ENCODE measurements around the gene CLEC2L. TPM values are rescaled to one million over a fixed set of nuclear protein-coding genes. Genes with fewer than 3 reads are reported as not detected.
A peak's percentile ranks its signal among the peaks of the same experiment; 100 is the strongest.
"Not testable (repeated sequence)": the region's sequence is repeated elsewhere in the genome, so short reads cannot be mapped to it uniquely, and the experiment has no call there.

The CLEC2L gene
- total RNA-seq, 1 experiment from 2014 or later: 0.08 TPM

DNA sequence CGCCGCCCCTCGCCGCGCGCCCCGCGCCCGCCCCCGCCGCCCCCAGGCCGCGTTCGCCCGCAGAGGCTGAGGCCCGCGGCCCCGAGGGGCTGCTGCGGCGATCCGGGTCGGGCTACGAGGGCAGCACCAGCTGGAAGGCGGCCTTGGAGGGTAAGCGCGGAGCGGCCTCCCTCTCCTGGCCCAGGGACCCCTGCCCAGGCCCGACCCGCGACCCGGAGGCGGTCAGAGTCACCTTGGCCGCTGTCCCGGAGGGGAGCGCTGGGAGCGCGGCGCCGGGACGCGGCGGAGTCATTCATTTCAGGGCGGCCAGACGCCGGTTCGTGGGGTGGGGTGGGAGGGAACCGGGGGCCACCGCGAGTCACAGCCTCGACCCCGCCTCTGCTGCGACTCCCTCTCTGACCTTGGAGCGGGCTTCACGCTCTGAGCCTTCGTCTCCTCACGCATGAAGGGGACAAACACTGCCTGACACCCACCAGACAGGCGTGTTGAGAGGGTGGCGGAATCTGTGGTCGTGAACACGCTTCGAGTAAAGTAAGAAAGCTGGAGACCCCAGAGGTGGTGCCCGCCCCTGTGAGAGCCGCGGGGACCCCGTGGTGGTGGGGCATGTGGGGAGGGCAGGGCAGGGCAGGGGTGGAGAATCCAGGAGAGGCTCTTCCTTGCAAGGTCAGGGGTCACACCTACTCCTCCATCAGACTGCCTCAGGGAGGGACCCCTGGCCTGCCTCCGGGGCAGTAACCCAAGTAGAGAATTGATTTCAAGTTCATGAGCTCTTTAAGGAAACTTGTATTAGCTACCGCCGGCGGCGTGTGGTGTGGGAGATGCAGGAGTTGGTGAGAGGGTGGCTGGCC, 707 bp downstream of the CLEC2L start:
- DNase-seq (ENCODE audit: low spot score): no peak

GRCh38 chr7:139525239-139525638, 1.8 kb downstream of the CLEC2L start:
- DNase-seq (ENCODE audit: low spot score): no peak

DNA sequence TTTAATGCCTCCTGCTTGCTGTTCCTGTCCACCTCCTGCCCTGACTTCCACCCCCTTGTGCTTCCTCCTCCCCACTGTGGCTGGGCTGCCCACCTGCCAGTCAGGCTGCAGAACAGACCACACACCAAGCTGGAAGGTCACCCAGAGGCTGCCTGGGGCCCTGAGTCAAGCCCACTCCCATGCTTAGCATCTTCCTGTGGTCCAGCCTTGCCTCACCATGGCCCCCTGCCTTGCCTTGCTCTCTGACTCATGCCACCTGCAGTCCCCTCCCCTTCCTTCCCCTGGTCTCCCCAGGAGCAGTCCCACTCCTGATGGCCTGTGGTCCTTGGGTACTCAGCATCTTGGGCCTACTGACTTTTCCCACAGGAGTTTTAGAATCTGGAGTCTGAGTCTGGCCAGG, 2.3 kb downstream of the CLEC2L start:
- DNase-seq (ENCODE audit: low spot score): no peak

DNA sequence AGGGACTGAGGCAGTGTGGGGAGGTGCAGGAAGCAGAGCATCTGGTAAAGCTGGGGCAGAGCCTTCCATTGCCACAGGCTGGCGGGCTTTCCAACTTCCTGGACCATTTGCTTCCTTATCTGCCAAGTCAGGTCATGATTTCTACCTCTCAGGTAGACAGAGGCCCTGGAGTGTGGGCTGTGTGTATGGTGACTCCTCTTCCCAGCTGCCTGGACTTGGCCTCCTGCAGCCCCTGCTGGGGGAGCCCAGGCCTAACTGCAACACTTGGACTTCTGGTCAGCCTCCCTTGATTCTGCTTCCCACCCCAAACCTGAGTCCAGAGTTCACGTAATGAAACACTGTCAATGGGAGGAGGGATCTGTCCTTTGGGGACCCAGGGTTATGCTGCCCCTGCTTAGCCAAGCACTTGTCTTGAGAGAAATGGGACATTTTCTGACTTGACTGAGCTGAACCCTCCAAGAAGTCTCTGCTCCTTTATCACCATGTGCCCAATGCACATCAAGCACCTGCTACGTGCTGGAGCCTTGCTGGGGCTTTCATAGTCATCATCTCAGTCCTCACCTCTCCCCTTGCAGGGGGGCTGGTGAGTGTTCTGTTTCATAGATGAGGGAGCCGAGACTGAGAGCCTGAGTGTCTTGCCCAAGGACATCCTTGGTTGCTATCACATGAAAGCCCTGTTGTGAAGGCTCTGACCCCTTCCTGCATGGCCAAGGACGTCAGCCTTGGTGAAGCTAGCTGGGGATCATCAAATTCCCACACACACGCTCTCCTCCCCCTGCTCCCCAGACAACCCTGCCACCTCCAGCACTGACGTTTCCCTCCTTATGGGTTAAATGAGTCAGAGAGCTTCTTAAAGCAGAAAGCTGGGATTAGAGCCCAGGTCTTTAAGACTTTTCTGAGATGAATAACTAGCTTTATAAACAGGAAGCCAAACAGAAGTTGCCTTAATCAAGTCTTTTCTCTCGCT, 3.4 kb downstream of the CLEC2L start:
- peak; percentile 80 for DNase-seq (ENCODE audit: low spot score)

GRCh38 chr7:139531094-139531493, 7.6 kb downstream of the CLEC2L start:
- DNase-seq (ENCODE audit: low spot score): no peak

- no peak for DNase-seq (ENCODE audit: low spot score)
Observed at GRCh38 chr7:139532636-139533155, 9.2 kb downstream of the CLEC2L start.

GRCh38 chr7:139534096-139534495, 10.6 kb downstream of the CLEC2L start:
- no peak for DNase-seq (ENCODE audit: low spot score)

- no peak for DNase-seq (ENCODE audit: low spot score)
Observed at GRCh38 chr7:139534966-139535651, 11.6 kb downstream of the CLEC2L start.

GRCh38 chr7:139536152-139536551, 12.7 kb downstream of the CLEC2L start:
- no peak for DNase-seq (ENCODE audit: low spot score)

- no peak for DNase-seq (ENCODE audit: low spot score)
Observed at GRCh38 chr7:139538881-139539635, 15.6 kb downstream of the CLEC2L start.

GRCh38 chr7:139540203-139540602, 16.7 kb downstream of the CLEC2L start:
- DNase-seq (ENCODE audit: low spot score): no peak

GRCh38 chr7:139541600-139542307, 18.3 kb downstream of the CLEC2L start:
- DNase-seq (ENCODE audit: low spot score): no peak

GRCh38 chr7:139542308-139543151, 19.0 kb downstream of the CLEC2L start:
- DNase-seq (ENCODE audit: low spot score): no peak

- DNase-seq (ENCODE audit: low spot score): peak; percentile 5
Observed at GRCh38 chr7:139543801-139544603, 20.5 kb downstream of the CLEC2L start.

DNA sequence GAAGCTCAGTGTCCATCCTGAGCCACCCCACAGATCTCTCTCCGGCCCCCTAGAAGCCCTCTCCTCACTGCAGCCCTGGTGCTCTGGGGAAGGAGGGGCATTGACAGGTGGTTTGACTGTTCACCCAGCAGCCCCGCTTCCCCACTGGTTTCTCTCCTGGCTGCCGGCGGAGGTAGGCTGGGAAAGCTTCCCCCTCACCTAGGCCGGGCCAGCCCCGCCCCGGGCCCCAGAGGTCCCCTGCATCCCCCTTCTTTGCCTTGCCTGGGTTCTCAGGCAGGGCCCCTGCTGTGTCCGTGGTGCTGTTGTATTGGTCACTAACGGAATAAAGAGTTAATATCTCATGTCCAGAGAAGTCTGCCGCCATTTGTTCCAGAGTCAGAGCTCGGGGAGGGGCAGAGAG, 21.2 kb downstream of the CLEC2L start:
- DNase-seq (ENCODE audit: low spot score): no peak

- DNase-seq (ENCODE audit: low spot score): peak; percentile 11
Observed at GRCh38 chr7:139548302-139549028, 25.0 kb downstream of the CLEC2L start.

- not testable (repeated sequence) for DNase-seq (ENCODE audit: low spot score)
Observed at GRCh38 chr7:139553991-139554700, 30.7 kb downstream of the CLEC2L start.

Data from H4 (cell line).